TTC549 (cell line): Measurements from ENCODE around the gene DSCAML1.
"Not testable (repeated sequence)": the region's sequence is repeated elsewhere in the genome, so short reads cannot be mapped to it uniquely, and the experiment has no call there.

Source experiments
- FAIRE-seq: peaks from 2 replicates; lab custom pipeline; 2012; peaks lifted over from hg19 to GRCh38; lab: Jason Lieb, UNC

DSCAML1 gene

GRCh38 chr11:117792241-117792640 lies 4.8 kb downstream of the DSCAML1 start:
- FAIRE-seq = no peak

GRCh38 chr11:117790279-117790678 lies 6.7 kb downstream of the DSCAML1 start:
- no peak for FAIRE-seq

- no peak for FAIRE-seq
Measured at GRCh38 chr11:117789241-117789640, 7.8 kb downstream of the DSCAML1 start.

DNA sequence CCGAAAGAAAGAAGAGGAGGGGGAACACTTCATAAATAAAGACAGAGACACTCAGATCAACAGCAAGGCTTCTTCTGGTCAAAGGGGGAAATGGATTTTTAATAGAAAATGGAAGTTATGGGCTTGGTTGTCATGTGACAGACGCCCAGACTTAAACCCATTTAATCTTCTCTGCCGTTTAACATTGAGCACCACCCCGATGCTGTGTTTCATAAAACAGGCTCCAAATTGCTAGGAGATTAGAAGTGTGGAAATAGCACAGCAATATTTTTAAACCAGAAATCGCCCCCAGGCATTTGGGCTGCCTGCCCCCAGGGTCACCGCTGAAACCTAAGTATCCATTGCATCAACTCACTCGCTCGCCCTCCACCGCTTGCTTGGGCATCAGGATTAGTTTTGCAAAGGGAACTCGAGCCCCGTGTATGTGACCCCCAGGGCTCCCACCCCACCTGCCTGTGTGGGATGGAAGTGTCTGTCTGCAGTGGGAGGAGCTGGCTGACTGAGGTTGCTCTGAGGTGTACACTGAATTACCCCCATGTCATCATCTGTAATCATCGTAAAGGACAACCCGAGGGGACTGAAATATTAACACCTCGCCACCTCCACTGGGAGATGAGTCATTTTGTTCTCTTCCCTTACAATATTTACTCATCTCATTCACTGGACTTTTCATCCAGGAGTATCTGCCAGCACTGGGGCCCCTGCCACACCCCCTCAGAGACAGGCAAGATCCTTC lies 10.7 kb downstream of the DSCAML1 start:
- no peak for FAIRE-seq

DNA sequence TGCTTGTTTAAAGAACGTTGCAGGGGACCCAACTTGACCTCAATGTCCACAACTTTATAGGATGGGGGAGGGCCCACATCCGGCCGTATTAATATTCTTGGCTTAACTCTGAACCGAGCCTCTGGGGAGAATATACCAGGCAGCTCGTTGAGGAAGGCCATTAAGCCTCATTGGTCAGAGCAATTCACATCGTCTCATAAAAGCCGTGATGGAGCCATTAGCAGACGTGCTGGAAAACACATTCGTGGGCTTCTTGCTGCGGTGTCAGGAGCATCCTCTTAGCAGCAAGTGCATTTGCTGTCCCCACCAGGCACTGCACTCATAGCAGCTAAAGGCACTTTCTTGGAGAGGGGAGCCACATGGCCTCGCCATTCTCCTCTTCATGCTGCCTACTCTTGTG lies 14.9 kb downstream of the DSCAML1 start:
- FAIRE-seq = no peak

GRCh38 chr11:117781627-117782026 lies 15.4 kb downstream of the DSCAML1 start:
- FAIRE-seq = no peak

DNA sequence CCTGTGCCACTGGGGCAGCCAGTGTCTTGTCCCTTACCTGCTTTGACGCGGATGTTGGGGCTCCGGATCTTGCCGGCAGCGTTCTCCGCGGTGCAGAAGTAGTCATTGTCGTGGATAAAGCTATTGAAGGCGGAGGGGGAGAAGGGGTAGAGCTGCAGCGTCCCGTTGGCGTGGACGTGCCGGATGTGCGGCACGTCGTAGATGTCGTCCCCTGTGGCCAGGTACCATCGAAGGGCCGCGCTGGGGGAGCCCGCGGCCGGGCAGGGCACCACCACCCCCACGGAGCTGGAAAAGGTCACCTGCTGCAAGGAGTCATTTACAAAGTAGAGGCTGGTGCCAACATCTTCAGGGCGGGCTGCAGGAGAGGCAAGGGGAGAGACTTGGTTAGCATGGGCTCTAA lies 16.6 kb downstream of the DSCAML1 start:
- no peak for FAIRE-seq

GRCh38 chr11:117774553-117774952 lies 22.5 kb downstream of the DSCAML1 start:
- no peak for FAIRE-seq

DNA sequence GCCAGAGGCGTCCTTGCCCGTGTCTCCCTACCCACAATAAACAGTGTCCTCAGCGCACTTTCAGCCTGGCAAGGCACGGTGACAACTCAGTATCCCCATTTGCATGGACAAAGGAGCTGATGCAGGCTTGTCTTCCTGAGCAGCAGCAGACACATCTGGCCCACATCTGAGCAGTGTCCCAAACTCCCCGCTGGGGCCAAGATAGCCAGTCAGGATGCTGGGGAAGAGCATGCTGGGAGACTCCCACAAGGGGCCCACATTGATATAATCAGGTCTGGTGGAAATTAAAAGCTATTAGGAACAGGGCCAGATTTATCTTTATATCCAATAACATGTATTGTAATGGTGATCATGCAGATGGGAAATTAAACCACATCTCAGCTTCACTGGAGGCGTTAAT lies 24.7 kb downstream of the DSCAML1 start:
- no peak for FAIRE-seq

- no peak for FAIRE-seq
Measured at GRCh38 chr11:117771841-117772240, 25.2 kb downstream of the DSCAML1 start.

GRCh38 chr11:117771197-117771596 lies 25.8 kb downstream of the DSCAML1 start:
- no peak for FAIRE-seq

DNA sequence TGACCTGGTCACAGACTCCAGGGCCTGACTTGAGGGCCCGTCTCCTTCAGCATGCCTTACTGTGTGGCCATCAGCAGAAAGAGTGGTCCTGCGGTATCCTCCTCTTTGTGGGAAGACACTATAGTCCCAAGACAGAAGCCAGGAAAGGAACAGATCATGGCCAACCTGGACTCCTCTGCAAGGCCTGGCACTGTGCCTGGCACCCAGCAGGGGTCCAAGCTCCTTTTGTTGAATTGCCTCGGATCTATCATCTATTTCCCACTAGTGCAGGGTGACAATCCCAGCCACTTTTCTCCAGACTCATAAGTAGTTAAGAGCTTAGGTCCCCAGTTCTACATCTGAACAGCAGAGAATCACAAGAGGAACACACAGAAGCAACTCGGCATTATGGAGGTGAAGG lies 27.0 kb downstream of the DSCAML1 start:
- FAIRE-seq = no peak

- no peak for FAIRE-seq
Measured at GRCh38 chr11:117769533-117769932, 27.5 kb downstream of the DSCAML1 start.

- FAIRE-seq = no peak
Measured at GRCh38 chr11:117768506-117768905, 28.5 kb downstream of the DSCAML1 start.

- no peak for FAIRE-seq
Measured at GRCh38 chr11:117767071-117767470, 29.9 kb downstream of the DSCAML1 start.

- FAIRE-seq = no peak
Measured at GRCh38 chr11:117766576-117766975, 30.4 kb downstream of the DSCAML1 start.

- no peak for FAIRE-seq
Measured at GRCh38 chr11:117766026-117766425, 31.0 kb downstream of the DSCAML1 start.

DNA sequence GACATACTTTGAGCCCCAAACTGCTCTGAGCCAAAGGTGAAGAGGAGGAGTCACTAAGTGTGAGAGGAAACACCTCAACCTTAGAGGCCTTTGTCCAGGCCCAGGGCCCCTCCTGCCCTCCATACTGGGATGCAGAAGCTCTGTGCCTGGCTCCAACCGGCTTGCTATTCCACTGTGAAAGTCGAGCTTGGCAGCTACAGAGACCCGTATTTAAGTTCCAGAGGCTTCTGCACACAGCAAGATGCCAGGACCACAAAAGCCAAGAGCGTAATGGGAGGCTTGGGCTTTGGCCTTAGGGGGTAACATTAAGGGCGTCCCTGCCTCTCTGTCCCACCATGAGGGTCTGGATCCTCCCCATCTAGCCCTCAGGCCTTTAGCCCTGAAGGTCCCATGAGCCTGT lies 31.9 kb downstream of the DSCAML1 start:
- FAIRE-seq = no peak

DNA sequence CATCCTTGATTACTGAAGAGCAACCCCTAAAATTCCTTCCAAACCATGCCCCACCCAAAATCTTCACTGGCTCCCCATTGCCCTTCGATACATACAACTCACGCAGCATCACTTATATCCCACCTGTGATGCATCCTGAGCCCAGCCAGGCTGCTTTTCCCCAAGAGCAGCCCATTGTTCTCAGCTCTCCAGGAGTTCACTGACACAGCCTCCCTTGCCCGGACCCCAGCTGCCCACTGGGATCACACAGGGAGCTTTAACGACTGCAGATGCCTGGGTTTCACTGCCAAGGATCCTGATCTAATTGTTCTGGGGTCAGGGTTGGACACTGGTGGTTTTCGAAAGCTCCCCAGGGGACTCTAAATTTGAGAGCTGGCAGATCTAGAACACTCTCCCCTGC lies 33.6 kb downstream of the DSCAML1 start:
- FAIRE-seq = not testable (repeated sequence)

DNA sequence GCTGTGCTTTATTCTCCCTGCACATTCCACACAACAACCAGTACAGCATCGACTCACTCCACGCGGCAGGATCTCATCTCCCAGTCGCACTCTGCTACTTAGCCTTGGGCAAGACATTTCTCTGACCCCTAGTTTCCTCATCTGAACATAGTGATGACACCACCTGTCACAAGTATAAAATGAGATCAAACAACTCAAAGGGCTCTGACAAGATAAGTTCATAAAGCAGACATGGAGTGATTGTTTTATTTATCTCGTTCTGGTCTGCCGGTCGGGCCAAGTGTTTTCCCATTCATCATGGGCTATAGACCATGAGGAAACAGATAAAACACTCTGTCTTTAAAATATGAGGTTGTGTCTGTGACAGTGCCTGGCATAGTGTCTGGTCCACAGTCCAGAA lies 35.0 kb downstream of the DSCAML1 start:
- FAIRE-seq = no peak

- FAIRE-seq = no peak
Measured at GRCh38 chr11:117759305-117759704, 37.7 kb downstream of the DSCAML1 start.

- FAIRE-seq = no peak
Measured at GRCh38 chr11:117754030-117754429, 43.0 kb downstream of the DSCAML1 start.

DNA sequence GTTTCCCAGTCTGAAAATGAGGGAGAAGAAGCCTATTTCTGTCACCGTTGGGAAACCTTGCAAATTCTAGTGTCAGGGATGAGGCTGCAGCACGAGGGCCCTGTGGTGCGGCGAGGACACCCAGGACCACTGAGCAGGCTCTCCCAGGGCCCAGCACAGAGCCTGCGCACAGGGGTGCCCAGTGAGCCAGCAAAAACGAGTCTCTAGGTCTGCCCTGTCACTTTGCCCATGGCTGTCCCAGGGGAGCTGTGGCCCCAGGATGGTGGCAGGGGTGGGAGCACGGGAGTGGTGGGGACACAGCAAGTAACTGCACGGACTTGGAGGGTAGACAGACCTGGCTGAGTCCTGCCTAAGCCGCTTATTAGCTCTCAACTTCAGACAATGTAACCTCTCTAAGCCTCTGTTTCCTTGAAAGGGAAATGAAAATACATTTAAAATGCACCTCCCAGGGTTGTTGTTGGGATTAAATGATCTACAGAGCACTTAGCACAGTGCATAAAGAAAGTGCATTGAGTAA lies 44.2 kb downstream of the DSCAML1 start:
- FAIRE-seq = no peak

- no peak for FAIRE-seq
Measured at GRCh38 chr11:117752071-117752470, 44.9 kb downstream of the DSCAML1 start.
